GM21529 (cell line): ENCODE data around the gene C2CD2L.
"Not testable (repeated sequence)": the region's sequence is repeated elsewhere in the genome, so short reads cannot be mapped to it uniquely, and the experiment has no call there.

Source experiments
- ATAC-seq: cut with Tn5 transposase; IDR thresholded peaks from one replicate; pipeline ENCODE4 v1.9.1; 2021; ENCODE audit not compliant: unreplicated experiment

Gene C2CD2L

GRCh38 chr11:119106564-119107537, at the start of gene C2CD2L:
Gene C2CD2L, plus strand, starts transcription at chr11:119107344. Its CDS starts 398 bp downstream, at chr11:119107742.
- peak; percentile 77 for ATAC-seq

- ATAC-seq: not testable (repeated sequence)
Observed at GRCh38 chr11:119059128-119059527, 48.0 kb upstream of the C2CD2L start.

- ATAC-seq: no peak
Observed at GRCh38 chr11:119061256-119061655, 45.9 kb upstream of the C2CD2L start.

GRCh38 chr11:119062779-119063178, 44.4 kb upstream of the C2CD2L start:
- no peak for ATAC-seq

- no peak for ATAC-seq
Observed at GRCh38 chr11:119065369-119065768, 41.8 kb upstream of the C2CD2L start.

- ATAC-seq: peak; percentile 94
Observed at GRCh38 chr11:119067371-119068222, 39.5 kb upstream of the C2CD2L start, which contains the start of gene VPS11. Gene VPS11, plus strand, starts transcription at chr11:119067818. Its CDS starts 6 bp downstream, at chr11:119067824.

- ATAC-seq: no peak
Observed at GRCh38 chr11:119077839-119078238, 29.3 kb upstream of the C2CD2L start.

- no peak for ATAC-seq
Observed at GRCh38 chr11:119078675-119079420, 28.3 kb upstream of the C2CD2L start.

GRCh38 chr11:119081682-119082260, 25.4 kb upstream of the C2CD2L start:
- ATAC-seq: no peak

- ATAC-seq: peak; percentile 86
Observed at GRCh38 chr11:119084663-119085436, 22.3 kb upstream of the C2CD2L start, which contains the start of gene HMBS. Gene HMBS, plus strand, starts transcription at chr11:119084881. Its CDS starts 153 bp downstream, at chr11:119085034.

- ATAC-seq: peak; percentile 23
Observed at GRCh38 chr11:119085437-119085847, 21.7 kb upstream of the C2CD2L start.

GRCh38 chr11:119087123-119087522, 20.0 kb upstream of the C2CD2L start:
- no peak for ATAC-seq

GRCh38 chr11:119087747-119088241, 19.4 kb upstream of the C2CD2L start:
- ATAC-seq: no peak

GRCh38 chr11:119088406-119088805, 18.7 kb upstream of the C2CD2L start:
- no peak for ATAC-seq

GRCh38 chr11:119089319-119089718, 17.8 kb upstream of the C2CD2L start:
- ATAC-seq: no peak

GRCh38 chr11:119091178-119091577, 16.0 kb upstream of the C2CD2L start:
- no peak for ATAC-seq

GRCh38 chr11:119091966-119092879, 14.9 kb upstream of the C2CD2L start:
- no peak for ATAC-seq
